Mucosa of gallbladder (tissue), 1 donor: ENCODE data around the gene KLF1. TPM values are rescaled to one million over a fixed set of nuclear protein-coding genes. Genes with fewer than 3 reads are reported as not detected.
"Not testable (repeated sequence)": the region's sequence is repeated elsewhere in the genome, so short reads cannot be mapped to it uniquely, and the experiment has no call there.

Source experiments
- DNase-seq: peaks from one replicate; pipeline ENCODE4 v3.0.0-alpha.2; 2020; ENCODE audit warnings: low spot score
- total RNA-seq: library from RNA; stranded (reverse); gene quantifications from one replicate; pipeline ENCODE4 v1.2.1, GENCODE V29; 2021
- donor health status: DM: no; HTN: no; CAD: no.

KLF1 gene
- not detected for total RNA-seq

GRCh38 chr19:12886969-12887747 lies at the start of gene KLF1:
TSS of gene KLF1 (minus strand) at chr19:12887201. CDS start at chr19:12887140, 61 bp downstream.
- no peak for DNase-seq

- no peak for DNase-seq
These were observed 49.6 kb upstream of the KLF1 start for GRCh38 chr19:12936582-12936981.

GRCh38 chr19:12935071-12935470 lies 48.1 kb upstream of the KLF1 start:
- no peak for DNase-seq

GRCh38 chr19:12933287-12934072 lies 46.5 kb upstream of the KLF1 start, which contains the start of gene FARSA:
TSS of gene FARSA (minus strand) at chr19:12933711. CDS start at chr19:12933696, 15 bp downstream.
- peak; percentile 94 for DNase-seq

GRCh38 chr19:12932392-12933286 lies 45.6 kb upstream of the KLF1 start:
- DNase-seq = no peak

GRCh38 chr19:12930002-12930645 lies 43.1 kb upstream of the KLF1 start:
- no peak for DNase-seq

- no peak for DNase-seq
These were observed 37.8 kb upstream of the KLF1 start for GRCh38 chr19:12924621-12925310.

GRCh38 chr19:12922959-12923358 lies 36.0 kb upstream of the KLF1 start:
- no peak for DNase-seq

GRCh38 chr19:12921047-12921446 lies 34.0 kb upstream of the KLF1 start:
- no peak for DNase-seq

GRCh38 chr19:12918253-12918652 lies 31.3 kb upstream of the KLF1 start:
- no peak for DNase-seq

GRCh38 chr19:12915860-12916259 lies 28.9 kb upstream of the KLF1 start:
- DNase-seq = not testable (repeated sequence)

- DNase-seq = no peak
These were observed 27.1 kb upstream of the KLF1 start for GRCh38 chr19:12913851-12914690.

GRCh38 chr19:12913011-12913561 lies 26.1 kb upstream of the KLF1 start:
- DNase-seq = peak; percentile 62

- no peak for DNase-seq
These were observed 25.6 kb upstream of the KLF1 start for GRCh38 chr19:12912571-12912970.

GRCh38 chr19:12907166-12907565 lies 20.2 kb upstream of the KLF1 start:
- peak; percentile 61 for DNase-seq

- DNase-seq = no peak
These were observed 13.0 kb upstream of the KLF1 start for GRCh38 chr19:12899891-12900518.

GRCh38 chr19:12896460-12896859 lies 9.5 kb upstream of the KLF1 start:
- DNase-seq = no peak

GRCh38 chr19:12893582-12893981 lies 6.6 kb upstream of the KLF1 start:
- DNase-seq = no peak

GRCh38 chr19:12891553-12892021 lies 4.6 kb upstream of the KLF1 start:
- no peak for DNase-seq
